Measurements from ENCODE around the gene ITPKB.

ITPKB gene

GRCh38 chr1:226649244-226649643 lies 89.8 kb downstream of the ITPKB start:
- TF ChIP-seq CTCF (IDR thresholded peaks at IDR 0.05; ENCODE audit: low read length, missing control alignments): no peak
- H3K4me3 ChIP-seq (replicated peaks; ENCODE audit: low read depth, low read length): no peak overlapping the region
- DNase-seq (ENCODE audit: low read depth): no peak

- TF ChIP-seq CTCF (IDR thresholded peaks at IDR 0.05; ENCODE audit: low read length, missing control alignments): no peak
- DNase-seq (ENCODE audit: low read depth): no peak
- H3K4me3 ChIP-seq (replicated peaks; ENCODE audit: low read depth, low read length): no peak overlapping the region
Observed at GRCh38 chr1:226648421-226648820, 90.7 kb downstream of the ITPKB start.

GRCh38 chr1:226647719-226648118 lies 91.4 kb downstream of the ITPKB start:
- no peak overlapping the region for H3K4me3 ChIP-seq (replicated peaks; ENCODE audit: low read depth, low read length)
- DNase-seq (ENCODE audit: low read depth): no peak
- no peak for TF ChIP-seq CTCF (IDR thresholded peaks at IDR 0.05; ENCODE audit: low read length, missing control alignments)

- no peak for DNase-seq (ENCODE audit: low read depth)
- TF ChIP-seq CTCF (IDR thresholded peaks at IDR 0.05; ENCODE audit: low read length, missing control alignments): no peak
Observed at GRCh38 chr1:226646870-226647449, 92.1 kb downstream of the ITPKB start.

GRCh38 chr1:226646026-226646869 lies 92.8 kb downstream of the ITPKB start:
- DNase-seq (ENCODE audit: low read depth): no peak
- TF ChIP-seq CTCF (IDR thresholded peaks at IDR 0.05; ENCODE audit: low read length, missing control alignments): no peak
- no peak overlapping the region for H3K4me3 ChIP-seq (replicated peaks; ENCODE audit: low read depth, low read length)

More at GRCh38 chr1:226646870-226647449, 92.1 kb downstream of the ITPKB start:
- no peak overlapping the region for H3K4me3 ChIP-seq (replicated peaks; ENCODE audit: low read depth, low read length)

GRCh38 chr1:226645279-226645976 lies 93.7 kb downstream of the ITPKB start:
- no peak for DNase-seq (ENCODE audit: low read depth)
- no peak for TF ChIP-seq CTCF (IDR thresholded peaks at IDR 0.05; ENCODE audit: low read length, missing control alignments)
- H3K4me3 ChIP-seq (replicated peaks; ENCODE audit: low read depth, low read length): no peak overlapping the region
